Activated CD8-positive, alpha-beta memory T cell treated with anti-CD3 and anti-CD28 coated beads for 4 hours (primary cell): ENCODE results near the gene C21orf58.

ENCODE experiments used
- DNase-seq, 2 donors: peaks; one replicate each; pipeline ENCODE4 v3.0.0-alpha.2; 2020; ENCODE audit warnings: low read depth in 2 of 2

The C21orf58 gene

GRCh38 chr21:46354046-46354445, 30.4 kb upstream of the C21orf58 start:
- DNase-seq, result no peak

- no peak for DNase-seq
Measured at GRCh38 chr21:46352913-46353312, 29.2 kb upstream of the C21orf58 start.

GRCh38 chr21:46352164-46352515, 28.5 kb upstream of the C21orf58 start:
- no peak for DNase-seq

- DNase-seq, result no peak
Measured at GRCh38 chr21:46351476-46352163, 27.9 kb upstream of the C21orf58 start.

- DNase-seq, result no peak
Measured at GRCh38 chr21:46350981-46351380, 27.3 kb upstream of the C21orf58 start.

- DNase-seq, result no peak
Measured at GRCh38 chr21:46350571-46350970, 26.9 kb upstream of the C21orf58 start.

- no peak for DNase-seq
Measured at GRCh38 chr21:46349134-46349760, 25.6 kb upstream of the C21orf58 start.

- no peak for DNase-seq
Measured at GRCh38 chr21:46347791-46348381, 24.2 kb upstream of the C21orf58 start.

- no peak for DNase-seq
Measured at GRCh38 chr21:46347203-46347550, 23.5 kb upstream of the C21orf58 start.

- no peak for DNase-seq
Measured at GRCh38 chr21:46346296-46347202, 22.9 kb upstream of the C21orf58 start.

GRCh38 chr21:46345861-46346260, 22.2 kb upstream of the C21orf58 start:
- no peak for DNase-seq

GRCh38 chr21:46344219-46344915, 20.7 kb upstream of the C21orf58 start:
- no peak for DNase-seq

GRCh38 chr21:46340998-46341397, 17.3 kb upstream of the C21orf58 start:
- DNase-seq, result no peak

- no peak for DNase-seq
Measured at GRCh38 chr21:46336603-46337002, 12.9 kb upstream of the C21orf58 start.

- no peak for DNase-seq
Measured at GRCh38 chr21:46334351-46335140, 10.9 kb upstream of the C21orf58 start.

GRCh38 chr21:46329796-46330195, 6.1 kb upstream of the C21orf58 start:
- DNase-seq, result no peak

- no peak for DNase-seq
Measured at GRCh38 chr21:46328151-46328550, 4.5 kb upstream of the C21orf58 start.

GRCh38 chr21:46327711-46328110, 4.0 kb upstream of the C21orf58 start:
- DNase-seq, result no peak

GRCh38 chr21:46326110-46326703, 2.5 kb upstream of the C21orf58 start:
- no peak for DNase-seq

- DNase-seq, result no peak
Measured at GRCh38 chr21:46325073-46325912, 1.6 kb upstream of the C21orf58 start.
